ENCODE measurements around the gene SRMS.

The SRMS gene

DNA sequence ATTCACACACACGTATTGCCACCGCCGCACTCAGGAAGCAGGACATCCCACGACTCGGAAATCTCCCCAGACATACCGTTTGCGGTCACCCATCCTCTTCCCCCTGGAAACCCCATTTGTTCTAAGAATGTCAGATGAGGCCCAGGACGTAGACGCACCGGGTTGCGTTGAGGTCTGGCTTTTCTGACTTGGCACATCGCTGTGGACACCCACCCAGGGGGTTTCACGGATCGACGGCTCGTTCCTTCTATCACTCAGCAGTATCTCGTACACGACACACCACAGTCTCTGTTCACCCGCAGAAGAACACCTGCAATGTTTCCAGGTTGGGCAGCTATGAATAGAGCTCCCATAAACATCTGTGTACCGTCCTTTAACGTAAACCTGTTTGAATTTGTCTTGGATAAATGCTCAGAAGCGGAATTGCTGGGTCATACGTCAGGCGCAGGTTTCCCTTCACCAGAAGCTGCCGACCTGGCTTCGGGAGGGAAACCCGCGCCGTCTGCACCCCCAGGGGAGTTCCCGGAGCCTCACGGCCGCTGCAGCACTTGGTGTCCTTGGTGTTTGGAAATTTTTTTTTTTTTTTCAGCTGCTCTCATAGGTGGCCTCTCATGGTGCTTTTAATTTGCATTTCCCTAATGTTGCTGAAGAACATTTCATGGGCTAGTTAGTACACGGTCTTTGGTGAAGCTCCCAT lies 39.3 kb downstream of the SRMS start:
- ChIA-PET CTCF (interaction anchor here (0.6 to 2.1 kb wide), 5 partner anchors 11 to 886 kb away, joined by 3 to 9 read pairs (median 3); partner anchors contain the start of gene PPDPF), POLR2A (ENCODE audit: low non-redundant PET) (interaction anchor here (1.2 kb wide), 1 partner anchor 12 kb away, joined by 9 read pairs; the partner anchor contains the start of gene PPDPF)
- DNase-seq (ENCODE audit: low spot score): no peak
- no peak overlapping the region for H3K27ac ChIP-seq
- TF ChIP-seq, protein P1, sequence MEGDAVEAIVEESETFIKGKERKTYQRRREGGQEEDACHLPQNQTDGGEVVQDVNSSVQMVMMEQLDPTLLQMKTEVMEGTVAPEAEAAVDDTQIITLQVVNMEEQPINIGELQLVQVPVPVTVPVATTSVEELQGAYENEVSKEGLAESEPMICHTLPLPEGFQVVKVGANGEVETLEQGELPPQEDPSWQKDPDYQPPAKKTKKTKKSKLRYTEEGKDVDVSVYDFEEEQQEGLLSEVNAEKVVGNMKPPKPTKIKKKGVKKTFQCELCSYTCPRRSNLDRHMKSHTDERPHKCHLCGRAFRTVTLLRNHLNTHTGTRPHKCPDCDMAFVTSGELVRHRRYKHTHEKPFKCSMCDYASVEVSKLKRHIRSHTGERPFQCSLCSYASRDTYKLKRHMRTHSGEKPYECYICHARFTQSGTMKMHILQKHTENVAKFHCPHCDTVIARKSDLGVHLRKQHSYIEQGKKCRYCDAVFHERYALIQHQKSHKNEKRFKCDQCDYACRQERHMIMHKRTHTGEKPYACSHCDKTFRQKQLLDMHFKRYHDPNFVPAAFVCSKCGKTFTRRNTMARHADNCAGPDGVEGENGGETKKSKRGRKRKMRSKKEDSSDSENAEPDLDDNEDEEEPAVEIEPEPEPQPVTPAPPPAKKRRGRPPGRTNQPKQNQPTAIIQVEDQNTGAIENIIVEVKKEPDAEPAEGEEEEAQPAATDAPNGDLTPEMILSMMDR (conservative IDR thresholded peaks at IDR 0.05; ENCODE audit: low read depth): no peak

DNA sequence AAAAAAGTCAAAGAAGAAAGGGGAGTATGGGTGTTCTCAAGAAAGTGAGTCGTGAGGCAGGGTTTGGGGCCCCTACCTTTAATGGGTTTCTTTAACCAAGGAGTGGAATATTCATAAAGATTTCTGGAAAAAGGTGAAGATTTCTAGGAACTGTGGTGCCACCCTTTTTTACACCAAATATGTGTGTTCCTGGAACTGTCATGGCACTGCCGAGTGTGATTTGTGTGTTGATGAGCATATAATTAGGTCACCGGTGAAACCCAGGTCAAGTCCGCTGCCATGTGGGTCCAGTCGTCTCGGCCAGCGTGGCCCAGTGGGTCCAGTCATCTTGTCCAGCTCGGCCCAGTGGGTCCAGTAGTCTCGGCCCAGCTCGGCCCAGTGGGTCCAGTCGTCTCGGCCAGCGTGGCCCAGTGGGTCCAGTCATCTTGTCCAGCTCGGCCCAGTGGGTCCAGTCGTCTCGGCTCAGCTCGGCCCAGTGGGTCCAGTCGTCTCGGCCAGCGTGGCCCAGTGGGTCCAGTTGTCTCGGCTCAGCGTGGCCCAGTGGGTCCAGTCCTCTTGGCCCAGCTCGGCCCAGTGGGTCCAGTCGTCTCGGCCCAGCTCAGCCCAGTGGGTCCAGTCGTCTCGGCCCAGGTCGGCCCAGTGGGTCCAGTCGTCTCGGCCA lies 40.3 kb downstream of the SRMS start:
- TF ChIP-seq, protein P1 (conservative IDR thresholded peaks at IDR 0.05; ENCODE audit: low read depth): no peak
- POLR2A ChIA-PET (ENCODE audit: low non-redundant PET): no interaction called here
- CTCF ChIA-PET: interaction anchor here (0.6 to 2.1 kb wide), 4 partner anchors 11 to 191 kb away, joined by 3 to 9 read pairs (median 3); partner anchors contain the start of gene PPDPF
- DNase-seq (ENCODE audit: low spot score): no peak
- no peak overlapping the region for H3K27ac ChIP-seq

DNA sequence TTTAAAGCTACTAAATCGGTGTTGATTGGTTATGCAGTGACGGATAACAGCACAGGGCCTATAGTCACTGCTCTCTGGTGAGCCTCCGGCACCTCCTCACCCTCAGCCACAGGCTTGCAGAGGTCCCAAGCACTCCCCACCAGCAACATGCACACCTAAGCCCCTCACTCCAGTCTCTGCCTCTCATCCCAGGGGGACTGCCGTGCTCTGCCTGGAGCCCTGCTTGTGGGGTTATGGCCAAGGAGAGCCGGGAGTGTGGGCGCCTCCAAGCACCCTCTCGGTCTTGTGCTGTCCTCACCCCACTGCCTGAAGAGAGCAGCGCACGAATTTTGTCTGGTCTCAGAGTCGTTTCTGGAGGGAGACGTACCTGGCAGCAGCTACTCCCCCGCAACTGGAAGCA lies 41.8 kb downstream of the SRMS start:
- ChIA-PET CTCF (interaction anchor here (0.7 to 2.0 kb wide), 3 partner anchors 10 to 327 kb away, joined by 3 to 10 read pairs (median 3); no protein-coding TSS in a partner anchor), POLR2A (ENCODE audit: low non-redundant PET) (interaction anchor here (0.6 kb wide), 1 partner anchor 17 kb away, joined by 4 read pairs; no protein-coding TSS in a partner anchor)
- no peak for DNase-seq (ENCODE audit: low spot score)
- TF ChIP-seq, protein P1 (conservative IDR thresholded peaks at IDR 0.05; ENCODE audit: low read depth): no peak
- no peak overlapping the region for H3K27ac ChIP-seq

DNA sequence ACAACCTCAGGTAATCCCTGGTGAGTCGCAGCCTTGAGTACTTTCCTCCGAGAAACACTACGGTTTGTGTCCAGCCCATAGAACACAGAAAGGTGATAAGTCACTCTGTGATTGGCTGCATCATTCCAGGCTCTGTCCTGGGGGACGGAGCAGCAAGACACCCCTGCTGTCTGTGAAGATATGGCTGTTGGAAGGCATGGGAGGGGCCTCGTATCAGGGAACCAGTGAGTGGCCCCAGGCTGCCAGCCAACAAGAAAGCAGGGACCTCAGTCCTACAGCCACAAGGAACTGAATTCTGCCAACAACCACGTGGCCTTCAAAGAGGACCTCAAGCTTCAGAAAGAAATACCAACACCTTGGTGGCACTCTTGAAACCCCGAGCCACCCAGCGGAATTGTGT lies 42.3 kb downstream of the SRMS start:
- no peak overlapping the region for H3K27ac ChIP-seq
- DNase-seq (ENCODE audit: low spot score): no peak
- TF ChIP-seq, protein P1 (conservative IDR thresholded peaks at IDR 0.05; ENCODE audit: low read depth): no peak
- CTCF ChIA-PET: interaction anchor here (0.6 to 2.0 kb wide), 4 partner anchors 9 to 327 kb away, joined by 3 to 10 read pairs (median 3); no protein-coding TSS in a partner anchor
- POLR2A ChIA-PET (ENCODE audit: low non-redundant PET): no interaction called here

DNA sequence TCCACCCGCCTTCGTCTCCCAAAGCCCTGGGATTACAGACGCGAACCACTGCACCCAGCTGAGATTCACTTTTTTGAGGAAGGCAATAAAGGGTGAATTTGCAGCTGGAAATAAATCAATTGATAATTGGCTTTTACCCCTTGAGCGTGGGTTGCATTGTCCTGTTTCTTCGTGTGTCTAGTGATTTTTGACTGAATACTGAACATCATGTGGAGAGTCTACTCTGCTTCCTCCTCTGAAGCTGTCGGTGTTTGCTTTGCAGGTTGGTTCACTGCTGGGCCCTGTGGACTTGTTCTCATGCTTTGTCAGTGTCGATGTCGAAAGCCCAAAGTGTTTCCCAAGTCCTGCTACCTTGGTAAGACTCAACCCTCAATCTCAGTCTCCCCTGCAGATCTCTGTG lies 42.9 kb downstream of the SRMS start:
- POLR2A ChIA-PET (ENCODE audit: low non-redundant PET): no interaction called here
- CTCF ChIA-PET: interaction anchor here (0.6 to 2.0 kb wide), 2 partner anchors 9 to 32 kb away, joined by 3 to 10 read pairs; no protein-coding TSS in a partner anchor
- no peak for DNase-seq (ENCODE audit: low spot score)
- H3K27ac ChIP-seq: no peak overlapping the region
- TF ChIP-seq, protein P1 (conservative IDR thresholded peaks at IDR 0.05; ENCODE audit: low read depth): no peak

DNA sequence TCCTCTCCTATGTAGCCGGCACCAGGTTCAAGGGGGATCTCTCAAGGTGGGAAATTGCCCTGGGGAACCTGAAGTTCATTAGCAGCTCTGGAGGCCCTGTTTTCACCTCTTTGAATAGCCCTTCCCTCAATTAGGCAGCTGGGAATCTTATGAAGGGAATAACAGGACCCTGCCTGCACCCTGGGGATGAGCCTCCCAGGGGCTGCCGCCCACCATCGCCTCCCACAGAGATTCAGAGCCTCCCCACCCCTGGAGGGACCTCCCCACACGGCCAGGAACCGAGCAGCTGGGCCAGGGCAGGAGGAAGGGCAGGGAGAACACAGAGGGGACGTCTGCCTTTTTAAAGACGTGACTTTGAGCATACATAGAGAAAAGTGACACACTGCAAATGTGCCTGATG lies 44.0 kb downstream of the SRMS start:
- TF ChIP-seq, protein P1 (conservative IDR thresholded peaks at IDR 0.05; ENCODE audit: low read depth): no peak
- POLR2A ChIA-PET (ENCODE audit: low non-redundant PET): no interaction called here
- CTCF ChIA-PET: interaction anchor here (0.6 to 1.0 kb wide), 4 partner anchors 14 to 628 kb away, joined by 3 to 4 read pairs (median 4); no protein-coding TSS in a partner anchor
- no peak overlapping the region for H3K27ac ChIP-seq
- DNase-seq (ENCODE audit: low spot score): no peak
